PC-9 (cell line): ENCODE measurements around the gene NECTIN3.

ENCODE experiments used
- CTCF ChIP-seq: fragments of 200-600 bp; sonication (generic); conservative IDR thresholded peaks from 2 replicates; pipeline ENCODE4 v1.6.1; 2017; ENCODE audit warnings: mixed run types, antibody characterized with exemption, mild to moderate bottlenecking, moderate library complexity
- EZH2 ChIP-seq: fragments of 200-600 bp; sonication (generic); IDR thresholded peaks from 2 replicates; pipeline ENCODE4 v1.8.0; 2017; ENCODE audit warnings: antibody characterized with exemption, low read depth

GRCh38 chr3:111130827-111131226 is 59.2 kb downstream of the NECTIN3 start:
- TF ChIP-seq EZH2: no peak
- TF ChIP-seq CTCF: no peak
